ENCODE results near the gene CCSAP.

The CCSAP gene

GRCh38 chr1:229285440-229285839, 57.4 kb downstream of the CCSAP start:
- Histone ChIP-seq H3K9ac (ENCODE audit: low read length) (no peak overlapping the region), H3K27ac (ENCODE audit: low read length) (no peak overlapping the region), H3K9me3 (ENCODE audit: control insufficient read depth, low read depth, low read length) (no peaks in the 10 kb centered on the region), H3K27me3 (ENCODE audit: control insufficient read depth, insufficient read depth, low read length) (no peaks in the 10 kb centered on the region), H3K4me3 (ENCODE audit: low read length) (no peak overlapping the region), H3K36me3 (ENCODE audit: control insufficient read depth, low read depth, low read length) (peaks cover 8% of the 10 kb centered on the region), H3K4me1 (ENCODE audit: control insufficient read depth, low read depth, low read length) (peaks cover 3% of the 10 kb centered on the region)

GRCh38 chr1:229284887-229285286, 58.0 kb downstream of the CCSAP start:
- Histone ChIP-seq H3K27ac (ENCODE audit: low read length) (no peak overlapping the region), H3K27me3 (ENCODE audit: control insufficient read depth, insufficient read depth, low read length) (no peaks in the 10 kb centered on the region), H3K36me3 (ENCODE audit: control insufficient read depth, low read depth, low read length) (peaks cover 6% of the 10 kb centered on the region), H3K9me3 (ENCODE audit: control insufficient read depth, low read depth, low read length) (no peaks in the 10 kb centered on the region), H3K4me3 (ENCODE audit: low read length) (no peak overlapping the region), H3K9ac (ENCODE audit: low read length) (no peak overlapping the region), H3K4me1 (ENCODE audit: control insufficient read depth, low read depth, low read length) (peaks cover 3% of the 10 kb centered on the region)

- no peaks in the 10 kb centered on the region for H3K9me3 ChIP-seq (ENCODE audit: control insufficient read depth, low read depth, low read length)
- no peak overlapping the region for H3K4me3 ChIP-seq (ENCODE audit: low read length)
- H3K27ac ChIP-seq (ENCODE audit: low read length): no peak overlapping the region
- no peaks in the 10 kb centered on the region for H3K36me3 ChIP-seq (ENCODE audit: control insufficient read depth, low read depth, low read length)
- H3K4me1 ChIP-seq (ENCODE audit: control insufficient read depth, low read depth, low read length): peaks cover 3% of the 10 kb centered on the region
- H3K9ac ChIP-seq (ENCODE audit: low read length): no peak overlapping the region
- no peaks in the 10 kb centered on the region for H3K27me3 ChIP-seq (ENCODE audit: control insufficient read depth, insufficient read depth, low read length)
These were observed 59.6 kb downstream of the CCSAP start for GRCh38 chr1:229283183-229283611.

- Histone ChIP-seq H3K9me3 (ENCODE audit: control insufficient read depth, low read depth, low read length) (no peaks in the 10 kb centered on the region), H3K27me3 (ENCODE audit: control insufficient read depth, insufficient read depth, low read length) (no peaks in the 10 kb centered on the region), H3K4me3 (ENCODE audit: low read length) (no peak overlapping the region), H3K36me3 (ENCODE audit: control insufficient read depth, low read depth, low read length) (no peaks in the 10 kb centered on the region), H3K4me1 (ENCODE audit: control insufficient read depth, low read depth, low read length) (peaks cover 3% of the 10 kb centered on the region), H3K9ac (ENCODE audit: low read length) (no peak overlapping the region), H3K27ac (ENCODE audit: low read length) (no peak overlapping the region)
These were observed 60.5 kb downstream of the CCSAP start for GRCh38 chr1:229282295-229282823.

- no peaks in the 10 kb centered on the region for H3K9me3 ChIP-seq (ENCODE audit: control insufficient read depth, low read depth, low read length)
- no peak overlapping the region for H3K4me3 ChIP-seq (ENCODE audit: low read length)
- H3K4me1 ChIP-seq (ENCODE audit: control insufficient read depth, low read depth, low read length): peaks cover 3% of the 10 kb centered on the region
- H3K27me3 ChIP-seq (ENCODE audit: control insufficient read depth, insufficient read depth, low read length): no peaks in the 10 kb centered on the region
- no peak overlapping the region for H3K9ac ChIP-seq (ENCODE audit: low read length)
- H3K36me3 ChIP-seq (ENCODE audit: control insufficient read depth, low read depth, low read length): no peaks in the 10 kb centered on the region
- no peak overlapping the region for H3K27ac ChIP-seq (ENCODE audit: low read length)
These were observed 61.4 kb downstream of the CCSAP start for GRCh38 chr1:229281339-229281926.

- Histone ChIP-seq H3K9me3 (ENCODE audit: control insufficient read depth, low read depth, low read length) (no peaks in the 10 kb centered on the region), H3K27me3 (ENCODE audit: control insufficient read depth, insufficient read depth, low read length) (no peaks in the 10 kb centered on the region), H3K36me3 (ENCODE audit: control insufficient read depth, low read depth, low read length) (no peaks in the 10 kb centered on the region), H3K4me3 (ENCODE audit: low read length) (no peak overlapping the region), H3K9ac (ENCODE audit: low read length) (no peak overlapping the region), H3K27ac (ENCODE audit: low read length) (no peak overlapping the region), H3K4me1 (ENCODE audit: control insufficient read depth, low read depth, low read length) (peaks cover under 1% of the 10 kb centered on the region)
These were observed 61.9 kb downstream of the CCSAP start for GRCh38 chr1:229280921-229281320.

GRCh38 chr1:229280037-229280828, 62.6 kb downstream of the CCSAP start:
- Histone ChIP-seq H3K9ac (ENCODE audit: low read length) (no peak overlapping the region), H3K27ac (ENCODE audit: low read length) (no peak overlapping the region), H3K4me1 (ENCODE audit: control insufficient read depth, low read depth, low read length) (peaks cover under 1% of the 10 kb centered on the region), H3K27me3 (ENCODE audit: control insufficient read depth, insufficient read depth, low read length) (no peaks in the 10 kb centered on the region), H3K36me3 (ENCODE audit: control insufficient read depth, low read depth, low read length) (no peaks in the 10 kb centered on the region), H3K4me3 (ENCODE audit: low read length) (no peak overlapping the region), H3K9me3 (ENCODE audit: control insufficient read depth, low read depth, low read length) (no peaks in the 10 kb centered on the region)

GRCh38 chr1:229279242-229279641, 63.6 kb downstream of the CCSAP start:
- Histone ChIP-seq H3K9me3 (ENCODE audit: control insufficient read depth, low read depth, low read length) (no peaks in the 10 kb centered on the region), H3K4me3 (ENCODE audit: low read length) (no peak overlapping the region), H3K4me1 (ENCODE audit: control insufficient read depth, low read depth, low read length) (peaks cover 3% of the 10 kb centered on the region), H3K27me3 (ENCODE audit: control insufficient read depth, insufficient read depth, low read length) (no peaks in the 10 kb centered on the region), H3K27ac (ENCODE audit: low read length) (no peak overlapping the region), H3K36me3 (ENCODE audit: control insufficient read depth, low read depth, low read length) (no peaks in the 10 kb centered on the region), H3K9ac (ENCODE audit: low read length) (no peak overlapping the region)

- H3K4me1 ChIP-seq (ENCODE audit: control insufficient read depth, low read depth, low read length): peaks cover 3% of the 10 kb centered on the region
- no peak overlapping the region for H3K27ac ChIP-seq (ENCODE audit: low read length)
- peaks cover under 1% of the 10 kb centered on the region for H3K27me3 ChIP-seq (ENCODE audit: control insufficient read depth, insufficient read depth, low read length)
- H3K9ac ChIP-seq (ENCODE audit: low read length): no peak overlapping the region
- no peak overlapping the region for H3K4me3 ChIP-seq (ENCODE audit: low read length)
- no peaks in the 10 kb centered on the region for H3K9me3 ChIP-seq (ENCODE audit: control insufficient read depth, low read depth, low read length)
- H3K36me3 ChIP-seq (ENCODE audit: control insufficient read depth, low read depth, low read length): no peaks in the 10 kb centered on the region
These were observed 64.6 kb downstream of the CCSAP start for GRCh38 chr1:229278120-229278741.

- Histone ChIP-seq H3K27me3 (ENCODE audit: control insufficient read depth, insufficient read depth, low read length) (peaks cover 8% of the 10 kb centered on the region), H3K36me3 (ENCODE audit: control insufficient read depth, low read depth, low read length) (no peaks in the 10 kb centered on the region), H3K9me3 (ENCODE audit: control insufficient read depth, low read depth, low read length) (no peaks in the 10 kb centered on the region), H3K4me1 (ENCODE audit: control insufficient read depth, low read depth, low read length) (peaks cover 14% of the 10 kb centered on the region), H3K9ac (ENCODE audit: low read length) (no peak overlapping the region), H3K4me3 (ENCODE audit: low read length) (no peak overlapping the region), H3K27ac (ENCODE audit: low read length) (no peak overlapping the region)
These were observed 67.8 kb downstream of the CCSAP start for GRCh38 chr1:229275005-229275404.

GRCh38 chr1:229273507-229274232, 69.2 kb downstream of the CCSAP start:
- H3K4me3 ChIP-seq (ENCODE audit: low read length): no peak overlapping the region
- no peaks in the 10 kb centered on the region for H3K9me3 ChIP-seq (ENCODE audit: control insufficient read depth, low read depth, low read length)
- H3K4me1 ChIP-seq (ENCODE audit: control insufficient read depth, low read depth, low read length): peaks cover 14% of the 10 kb centered on the region
- peaks cover 8% of the 10 kb centered on the region for H3K27me3 ChIP-seq (ENCODE audit: control insufficient read depth, insufficient read depth, low read length)
- no peak overlapping the region for H3K27ac ChIP-seq (ENCODE audit: low read length)
- H3K36me3 ChIP-seq (ENCODE audit: control insufficient read depth, low read depth, low read length): no peaks in the 10 kb centered on the region
- no peak overlapping the region for H3K9ac ChIP-seq (ENCODE audit: low read length)
